Measurements from ENCODE around the gene FAM221B.

Gene FAM221B

GRCh38 chr9:35828716-35829083 lies at the start of gene FAM221B:
FAM221B (minus strand) TSS chr9:35828732; CDS start chr9:35826161, 2,571 bp downstream.
- H3K27me3 ChIP-seq (ENCODE audit: low read length): no peaks in the 10 kb centered on the region
- peak within 1 kb of the TSS; percentile 97 for H2AFZ ChIP-seq (ENCODE audit: low read depth, low read length, severe bottlenecking)
- H3K9ac ChIP-seq (ENCODE audit: low read length): peak within 1 kb of the TSS; percentile 60
- TF ChIP-seq CTCF (IDR thresholded peaks at IDR 0.05; ENCODE audit: insufficient read depth, low read length, poor library complexity, severe bottlenecking) (no peak), EZH2phosphoT487 (conservative IDR thresholded peaks at IDR 0.05; ENCODE audit: low read length) (no peak)
- H3K79me2 ChIP-seq (ENCODE audit: insufficient read depth, low read length): no peaks in the 10 kb centered on the region
- H3K9me3 ChIP-seq (ENCODE audit: insufficient read depth, low read length): no peaks in the 10 kb centered on the region
- H3K4me3 ChIP-seq (ENCODE audit: insufficient read depth, low read length, poor library complexity, severe bottlenecking): peak within 1 kb of the TSS; percentile 79
- no peak within 1 kb of the TSS for H3K27ac ChIP-seq (ENCODE audit: low read depth, low read length)
- no peaks in the 10 kb centered on the region for H4K20me1 ChIP-seq (ENCODE audit: low read depth, low read length)
- H3K36me3 ChIP-seq (ENCODE audit: low read length): no peaks in the 10 kb centered on the region
- H3F3A ChIP-seq (ENCODE audit: insufficient read depth): no peaks in the 10 kb centered on the region
- H3K9me2 ChIP-seq (replicated peaks; ENCODE audit: insufficient read depth, low read length): no peaks in the 10 kb centered on the region
- H3K4me2 ChIP-seq (ENCODE audit: low read depth, low read length, poor library complexity, severe bottlenecking): peak within 1 kb of the TSS; percentile 91

DNA sequence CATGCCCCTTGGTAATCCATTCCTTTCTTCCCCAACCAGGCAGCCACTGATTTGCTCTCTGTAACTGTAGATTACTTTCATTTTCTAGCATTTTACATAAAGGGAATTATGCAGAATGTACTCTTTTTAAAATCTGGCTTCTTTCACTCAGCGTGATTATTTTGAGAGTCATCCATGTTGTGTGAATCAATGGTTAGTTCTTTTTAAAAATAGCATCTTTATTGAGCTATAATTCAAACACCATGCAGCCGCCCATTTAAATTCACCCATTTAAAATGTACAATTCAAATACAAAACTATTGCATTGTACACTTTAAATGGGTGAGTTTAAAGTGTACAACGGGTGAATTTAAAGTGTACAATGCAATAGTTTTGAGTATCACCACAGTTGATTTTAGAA lies 44.0 kb upstream of the FAM221B start:
- Histone ChIP-seq H3K27me3 (ENCODE audit: low read length) (no peaks in the 10 kb centered on the region; the same call in 1 of the 2 replicates), H3K27ac (ENCODE audit: low read depth, low read length) (no peak overlapping the region), H3K79me2 (ENCODE audit: insufficient read depth, low read length) (no peaks in the 10 kb centered on the region), H3K36me3 (ENCODE audit: low read length) (no peaks in the 10 kb centered on the region), H3F3A (ENCODE audit: insufficient read depth) (no peaks in the 10 kb centered on the region), H4K20me1 (ENCODE audit: low read depth, low read length) (no peaks in the 10 kb centered on the region), H3K4me2 (ENCODE audit: low read depth, low read length, poor library complexity, severe bottlenecking) (no peak overlapping the region), H2AFZ (ENCODE audit: low read depth, low read length, severe bottlenecking) (no peak overlapping the region), H3K9ac (ENCODE audit: low read length) (no peak overlapping the region), H3K9me2 (replicated peaks; ENCODE audit: insufficient read depth, low read length) (no peaks in the 10 kb centered on the region), H3K9me3 (ENCODE audit: insufficient read depth, low read length) (peaks cover 12% of the 10 kb centered on the region), H3K4me3 (ENCODE audit: insufficient read depth, low read length, poor library complexity, severe bottlenecking) (no peak overlapping the region)
- TF ChIP-seq EZH2phosphoT487 (conservative IDR thresholded peaks at IDR 0.05; ENCODE audit: low read length) (no peak), CTCF (IDR thresholded peaks at IDR 0.05; ENCODE audit: insufficient read depth, low read length, poor library complexity, severe bottlenecking) (no peak)

DNA sequence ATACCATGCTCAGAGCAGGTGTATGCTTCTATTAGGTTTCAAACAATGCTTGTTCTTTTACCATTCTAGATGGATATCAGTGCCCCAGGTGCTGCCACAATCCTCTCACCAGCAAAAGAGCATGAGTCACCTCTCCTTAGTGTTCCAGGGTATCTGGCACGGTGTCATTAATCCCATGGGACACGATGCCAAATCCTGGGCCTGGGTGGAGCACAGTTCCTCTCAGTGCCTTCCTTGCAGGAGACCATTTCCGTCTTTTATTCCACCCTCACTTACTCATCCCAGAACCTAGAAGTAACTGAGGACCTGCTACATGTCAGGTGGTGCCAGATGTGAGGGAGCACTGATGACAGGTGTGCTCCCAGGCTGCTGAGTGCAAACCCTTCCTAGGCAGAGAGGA lies 43.0 kb upstream of the FAM221B start:
- TF ChIP-seq CTCF (IDR thresholded peaks at IDR 0.05; ENCODE audit: insufficient read depth, low read length, poor library complexity, severe bottlenecking): no peak
- no peak for TF ChIP-seq EZH2phosphoT487 (conservative IDR thresholded peaks at IDR 0.05; ENCODE audit: low read length)
- Histone ChIP-seq H3K9me3 (ENCODE audit: insufficient read depth, low read length) (peaks cover 5% of the 10 kb centered on the region), H3K9ac (ENCODE audit: low read length) (no peak overlapping the region), H3K36me3 (ENCODE audit: low read length) (no peaks in the 10 kb centered on the region), H3K79me2 (ENCODE audit: insufficient read depth, low read length) (no peaks in the 10 kb centered on the region), H3K27me3 (ENCODE audit: low read length) (no peaks in the 10 kb centered on the region; the same call in 1 of the 2 replicates), H4K20me1 (ENCODE audit: low read depth, low read length) (no peaks in the 10 kb centered on the region), H3K4me2 (ENCODE audit: low read depth, low read length, poor library complexity, severe bottlenecking) (no peak overlapping the region), H3F3A (ENCODE audit: insufficient read depth) (no peaks in the 10 kb centered on the region), H3K27ac (ENCODE audit: low read depth, low read length) (no peak overlapping the region), H2AFZ (ENCODE audit: low read depth, low read length, severe bottlenecking) (no peak overlapping the region), H3K4me3 (ENCODE audit: insufficient read depth, low read length, poor library complexity, severe bottlenecking) (no peak overlapping the region), H3K9me2 (replicated peaks; ENCODE audit: insufficient read depth, low read length) (no peaks in the 10 kb centered on the region)
